ENCODE data around the gene IL18R1.

GRCh38 chr2:102439065-102439695 lies 83.6 kb downstream of the IL18R1 start:
- TF ChIP-seq POLR2A (IDR thresholded peaks at IDR 0.05) (no peak), CTCF (IDR thresholded peaks at IDR 0.05) (no peak), POLR2AphosphoS5 (IDR thresholded peaks at IDR 0.05; ENCODE audit: insufficient read depth in 1 of 2, low read depth in 1 of 2) (no peak)
